WTC11 (cell line): ENCODE data around the gene ARFIP1. TPM values are rescaled to one million over a fixed set of nuclear protein-coding genes. Genes with fewer than 3 reads are reported as not detected.

Experiments
- ATAC-seq: fragments of 200-7000 bp; cut with Tn5 transposase; 2 replicates; pipeline ENCODE4 v1.10.0; 2021; ENCODE audit warnings: mild to moderate bottlenecking, moderate library complexity
- CTCF ChIA-PET: fragments of 300-600 bp; sonication (Branson Sonifier 250); formaldehyde crosslinking; loops from one replicate; lab custom pipeline; 2021; ENCODE audit warnings: antibody characterized with exemption; lab: Charles Lee
- POLR2A ChIA-PET: fragments of 350-600 bp; sonication (Branson Sonifier 250); formaldehyde crosslinking; loops from one replicate; lab custom pipeline; 2021; ENCODE audit warnings: antibody characterized with exemption; lab: Charles Lee
- DNase-seq: peaks from one replicate; pipeline ENCODE4 v3.0.0; 2021; ENCODE audit warnings: low spot score
- H3K27ac Mint-ChIP-seq: 2 replicates; pipeline ENCODE4 v1.8.0; 2021; ENCODE audit warnings: mixed read lengths
- H3K27me3 Mint-ChIP-seq: 2 replicates; pipeline ENCODE4 v1.8.0; 2021; ENCODE audit warnings: low read depth, mild to moderate bottlenecking, moderate library complexity, mixed read lengths
- H3K36me3 Mint-ChIP-seq: 2 replicates; pipeline ENCODE4 v1.8.0; 2021; ENCODE audit warnings: mixed read lengths
- H3K4me1 Mint-ChIP-seq: 2 replicates; pipeline ENCODE4 v1.8.0; 2022; ENCODE audit warnings: mixed read lengths
- H3K4me3 Mint-ChIP-seq: 2 replicates; pipeline ENCODE4 v1.8.0; 2021; ENCODE audit warnings: mild to moderate bottlenecking, moderate library complexity, mixed read lengths
- H3K9me3 Mint-ChIP-seq: 2 replicates; pipeline ENCODE4 v1.8.0; 2021; ENCODE audit warnings: mixed read lengths
- AFF4 ChIP-seq: sonication (generic); formaldehyde crosslinking; IDR thresholded peaks from 2 replicates; pipeline ENCODE4 v1.8.1; 2023; ENCODE audit warnings: mild to moderate bottlenecking, missing genetic modification reagents, borderline replicate concordance
- ATF6 ChIP-seq: sonication (generic); formaldehyde crosslinking; IDR thresholded peaks from 2 replicates; pipeline ENCODE4 v1.8.1; 2023; ENCODE audit warnings: mild to moderate bottlenecking, missing genetic modification reagents
- CDX4 ChIP-seq: fragments of 250-450 bp; sonication (Bioruptor Pico); IDR thresholded peaks from 2 replicates; pipeline ENCODE4 v1.9.0; 2021; ENCODE audit warnings: moderate library complexity, mild to moderate bottlenecking, inconsistent platforms, borderline replicate concordance
- E2F1 ChIP-seq: sonication (generic); formaldehyde crosslinking; IDR thresholded peaks from 2 replicates; pipeline ENCODE4 v1.8.0; 2022; ENCODE audit warnings: mild to moderate bottlenecking, missing genetic modification reagents
- JAZF1 ChIP-seq: fragments of 250-450 bp; sonication (Bioruptor Pico); IDR thresholded peaks from 2 replicates; pipeline ENCODE4 v1.9.0; 2021; ENCODE audit warnings: moderate library complexity, mild to moderate bottlenecking, inconsistent platforms
- MXD4 ChIP-seq: fragments of 250-450 bp; sonication (Bioruptor Pico); IDR thresholded peaks from 2 replicates; pipeline ENCODE4 v1.8.0; 2021; ENCODE audit warnings: mild to moderate bottlenecking, moderate library complexity, borderline replicate concordance
- MYBL2 ChIP-seq: sonication (generic); formaldehyde crosslinking; IDR thresholded peaks from 2 replicates; pipeline ENCODE4 v1.8.1; 2023; ENCODE audit warnings: mild to moderate bottlenecking, moderate library complexity, missing genetic modification reagents
- OVOL2 ChIP-seq: fragments of 250-450 bp; sonication (Bioruptor Pico); IDR thresholded peaks from 2 replicates; pipeline ENCODE4 v1.9.0; 2021; ENCODE audit warnings: mild to moderate bottlenecking, borderline replicate concordance
- SMAD3 ChIP-seq: sonication (generic); formaldehyde crosslinking; IDR thresholded peaks from 2 replicates; pipeline ENCODE4 v1.8.0; 2022; ENCODE audit warnings: missing genetic modification reagents, mild to moderate bottlenecking, borderline replicate concordance
- SMAD4 ChIP-seq: sonication (generic); formaldehyde crosslinking; IDR thresholded peaks from 2 replicates; pipeline ENCODE4 v1.8.0; 2022; ENCODE audit warnings: mild to moderate bottlenecking, missing genetic modification reagents
- ZNF219 ChIP-seq: sonication (generic); formaldehyde crosslinking; IDR thresholded peaks from 2 replicates; pipeline ENCODE4 v1.8.0; 2023; ENCODE audit warnings: missing genetic modification reagents, mild to moderate bottlenecking, borderline replicate concordance
- ZNF317 ChIP-seq: sonication (generic); formaldehyde crosslinking; IDR thresholded peaks from 2 replicates; pipeline ENCODE4 v1.8.1; 2023; ENCODE audit warnings: low read depth, mild to moderate bottlenecking, moderate library complexity, missing genetic modification reagents, borderline replicate concordance
- ZNF396 ChIP-seq: fragments of 250-450 bp; sonication (Bioruptor Pico); IDR thresholded peaks from 2 replicates; pipeline ENCODE4 v1.8.0; 2021; ENCODE audit warnings: mild to moderate bottlenecking, moderate library complexity, borderline replicate concordance
- ZNF423 ChIP-seq: fragments of 250-450 bp; sonication (Bioruptor Pico); IDR thresholded peaks from 2 replicates; pipeline ENCODE4 v2.1.2; 2022; ENCODE audit warnings: mild to moderate bottlenecking, moderate library complexity
- ZNF671 ChIP-seq: fragments of 250-450 bp; sonication (Bioruptor Pico); IDR thresholded peaks from 2 replicates; pipeline ENCODE4 v1.8.0; 2021; ENCODE audit warnings: mild to moderate bottlenecking
- total RNA-seq: library from RNA; stranded (reverse); gene quantifications from 3 replicates; pipeline ENCODE4 v1.2.3, GENCODE V29; 2021
- TF ChIP-seq, protein P1 (sequence below): sonication (generic); formaldehyde crosslinking; IDR thresholded peaks from 2 replicates; pipeline ENCODE4 v1.8.0; 2023; ENCODE audit warnings: missing genetic modification reagents, mild to moderate bottlenecking, borderline replicate concordance

Gene ARFIP1
- total RNA-seq, 1 experiment from 2014 or later = 35.3 TPM

- TF ChIP-seq, protein P1, sequence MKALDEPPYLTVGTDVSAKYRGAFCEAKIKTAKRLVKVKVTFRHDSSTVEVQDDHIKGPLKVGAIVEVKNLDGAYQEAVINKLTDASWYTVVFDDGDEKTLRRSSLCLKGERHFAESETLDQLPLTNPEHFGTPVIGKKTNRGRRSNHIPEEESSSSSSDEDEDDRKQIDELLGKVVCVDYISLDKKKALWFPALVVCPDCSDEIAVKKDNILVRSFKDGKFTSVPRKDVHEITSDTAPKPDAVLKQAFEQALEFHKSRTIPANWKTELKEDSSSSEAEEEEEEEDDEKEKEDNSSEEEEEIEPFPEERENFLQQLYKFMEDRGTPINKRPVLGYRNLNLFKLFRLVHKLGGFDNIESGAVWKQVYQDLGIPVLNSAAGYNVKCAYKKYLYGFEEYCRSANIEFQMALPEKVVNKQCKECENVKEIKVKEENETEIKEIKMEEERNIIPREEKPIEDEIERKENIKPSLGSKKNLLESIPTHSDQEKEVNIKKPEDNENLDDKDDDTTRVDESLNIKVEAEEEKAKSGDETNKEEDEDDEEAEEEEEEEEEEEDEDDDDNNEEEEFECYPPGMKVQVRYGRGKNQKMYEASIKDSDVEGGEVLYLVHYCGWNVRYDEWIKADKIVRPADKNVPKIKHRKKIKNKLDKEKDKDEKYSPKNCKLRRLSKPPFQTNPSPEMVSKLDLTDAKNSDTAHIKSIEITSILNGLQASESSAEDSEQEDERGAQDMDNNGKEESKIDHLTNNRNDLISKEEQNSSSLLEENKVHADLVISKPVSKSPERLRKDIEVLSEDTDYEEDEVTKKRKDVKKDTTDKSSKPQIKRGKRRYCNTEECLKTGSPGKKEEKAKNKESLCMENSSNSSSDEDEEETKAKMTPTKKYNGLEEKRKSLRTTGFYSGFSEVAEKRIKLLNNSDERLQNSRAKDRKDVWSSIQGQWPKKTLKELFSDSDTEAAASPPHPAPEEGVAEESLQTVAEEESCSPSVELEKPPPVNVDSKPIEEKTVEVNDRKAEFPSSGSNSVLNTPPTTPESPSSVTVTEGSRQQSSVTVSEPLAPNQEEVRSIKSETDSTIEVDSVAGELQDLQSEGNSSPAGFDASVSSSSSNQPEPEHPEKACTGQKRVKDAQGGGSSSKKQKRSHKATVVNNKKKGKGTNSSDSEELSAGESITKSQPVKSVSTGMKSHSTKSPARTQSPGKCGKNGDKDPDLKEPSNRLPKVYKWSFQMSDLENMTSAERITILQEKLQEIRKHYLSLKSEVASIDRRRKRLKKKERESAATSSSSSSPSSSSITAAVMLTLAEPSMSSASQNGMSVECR (CRISPR knock-in tag) = no peak
- TF ChIP-seq SMAD4 (CRISPR knock-in tag) = no peak
- TF ChIP-seq ZNF423 (CRISPR knock-in tag) = no peak
Measured at GRCh38 chr4:152773339-152773738, 6.4 kb upstream of the ARFIP1 start (continued).

GRCh38 chr4:152773953-152774352 is 5.8 kb upstream of the ARFIP1 start:
- Mint-ChIP-seq H3K9me3 (no peaks in the 10 kb centered on the region), H3K27ac (no peak overlapping the region), H3K36me3 (peaks cover 3% of the 10 kb centered on the region; the same call in 1 of the 2 replicates), H3K4me1 (peaks cover 13% of the 10 kb centered on the region), H3K4me3 (no peak overlapping the region), H3K27me3 (no peaks in the 10 kb centered on the region)
- POLR2A ChIA-PET = no interaction called here
- CTCF ChIA-PET = no interaction called here
- DNase-seq = no peak
- ATAC-seq = no peak
- TF ChIP-seq ZNF219 (CRISPR knock-in tag) (no peak), E2F1 (no peak), ATF6 (CRISPR knock-in tag) (no peak)
- TF ChIP-seq, protein P1 (CRISPR knock-in tag) = no peak

DNA sequence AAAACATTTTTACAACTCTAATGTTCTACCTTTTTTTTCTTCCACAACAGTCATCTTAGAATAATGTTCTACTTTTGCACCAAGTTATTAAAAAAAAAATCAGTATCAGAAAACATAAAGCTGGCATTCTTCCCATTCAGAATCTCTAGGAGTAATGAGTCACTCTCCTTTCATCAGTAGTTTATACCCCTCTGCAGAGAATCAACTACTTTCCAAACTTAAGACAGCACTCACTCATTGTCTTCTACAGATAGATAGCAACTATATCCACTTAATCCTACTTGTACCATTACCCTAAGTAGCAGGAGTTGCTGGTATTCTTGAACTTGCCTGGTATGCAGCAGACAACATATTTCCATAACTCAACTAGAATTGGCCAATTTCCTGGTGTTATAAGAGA is 3.4 kb upstream of the ARFIP1 start:
- ChIA-PET POLR2A (no interaction called here), CTCF (no interaction called here)
- no peak for DNase-seq
- Mint-ChIP-seq H3K27me3 (no peaks in the 10 kb centered on the region; the same call in 1 of the 2 replicates), H3K9me3 (no peaks in the 10 kb centered on the region), H3K36me3 (peaks cover 3% of the 10 kb centered on the region; the same call in 1 of the 2 replicates), H3K27ac (no peak overlapping the region), H3K4me3 (no peak overlapping the region), H3K4me1 (peaks cover 19% of the 10 kb centered on the region)
- ATAC-seq = no peak
- TF ChIP-seq MXD4 (CRISPR knock-in tag) = no peak
- TF ChIP-seq MYBL2 (CRISPR knock-in tag) = no peak
- TF ChIP-seq SMAD3 = no peak
- no peak for TF ChIP-seq AFF4 (CRISPR knock-in tag)
- no peak for TF ChIP-seq CDX4
- TF ChIP-seq ZNF671 (CRISPR knock-in tag) = no peak
- TF ChIP-seq SMAD4 (CRISPR knock-in tag) = no peak
- no peak for TF ChIP-seq JAZF1 (CRISPR knock-in tag)
- no peak for TF ChIP-seq ZNF317 (CRISPR knock-in tag)
- TF ChIP-seq OVOL2 = no peak
- no peak for TF ChIP-seq ZNF396 (CRISPR knock-in tag)
